ENCODE data around the gene TXNDC11. TPM values are rescaled to one million over a fixed set of nuclear protein-coding genes. Genes with fewer than 3 reads are reported as not detected.

The TXNDC11 gene
- total and polyA plus RNA-seq, 2 donors (not counting 3 experiments of a cell fraction or from before 2014, with no cell fraction given), result 42.5 to 66.0 TPM

DNA sequence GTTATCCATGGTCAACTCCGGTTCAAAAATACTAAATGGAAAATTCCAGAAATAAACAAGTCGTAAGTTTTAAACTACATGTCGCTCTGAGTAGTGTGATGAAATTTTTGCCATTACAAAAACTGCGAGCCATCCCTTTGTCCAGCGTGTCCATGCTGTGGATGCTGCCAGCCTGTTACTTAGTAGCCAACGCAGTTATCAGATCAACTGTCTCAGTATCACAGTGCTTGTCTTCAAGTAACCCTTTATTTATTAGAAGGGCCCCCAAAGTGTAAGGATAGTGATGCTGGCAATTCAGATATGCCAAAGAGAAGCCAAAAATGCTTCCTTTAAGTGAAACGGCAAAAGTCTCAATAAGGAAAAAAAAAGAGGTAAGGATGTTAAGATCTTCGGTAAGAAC lies 50.5 kb downstream of the TXNDC11 start:
- no peak overlapping the region for H3K27ac ChIP-seq (ENCODE audit: insufficient read depth, low read depth, low read length)
- no peak overlapping the region for H3K4me2 ChIP-seq (ENCODE audit: insufficient read depth, low read length)
- FAIRE-seq (no peak), DNase-seq (ENCODE audit: low read depth, low spot score) (no peak)
- no peak overlapping the region for H3K4me3 ChIP-seq (replicated peaks in 1 of 3; ENCODE audit: insufficient read depth in 1 of 3, low read depth in 1 of 3, low read length in 3 of 3)
- H3K9ac ChIP-seq (replicated peaks; ENCODE audit: extremely low read depth, insufficient read depth, low read length), result no peak overlapping the region
- no peak overlapping the region for H2AFZ ChIP-seq (ENCODE audit: low read depth, low read length)
- H3K9me1 ChIP-seq (replicated peaks; ENCODE audit: control insufficient read depth, extremely low read depth, insufficient read depth, low read length), result no peaks in the 10 kb centered on the region
- peaks cover 4% of the 10 kb centered on the region for H3K79me2 ChIP-seq (ENCODE audit: control insufficient read depth, insufficient read depth, low read length)
- ChIA-PET CTCF (interaction anchor here (3.2 kb wide), 1 partner anchor 22 kb away, joined by 16 read pairs; no protein-coding TSS in a partner anchor), POLR2A (no interaction called here)
- no peaks in the 10 kb centered on the region for H4K20me1 ChIP-seq (replicated peaks; ENCODE audit: control insufficient read depth, extremely low read depth, insufficient read depth, low read length)
- TF ChIP-seq, protein P1, sequence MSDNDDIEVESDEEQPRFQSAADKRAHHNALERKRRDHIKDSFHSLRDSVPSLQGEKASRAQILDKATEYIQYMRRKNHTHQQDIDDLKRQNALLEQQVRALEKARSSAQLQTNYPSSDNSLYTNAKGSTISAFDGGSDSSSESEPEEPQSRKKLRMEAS (IDR thresholded peaks at IDR 0.05; ENCODE audit: insufficient read depth, insufficient read length), result no peak
- TF ChIP-seq POLR2A (IDR thresholded peaks at IDR 0.05; ENCODE audit: low read depth, low read length), result no peak
- no peak for TF ChIP-seq EZH2 (IDR thresholded peaks at IDR 0.05; ENCODE audit: borderline replicate concordance, low read depth, low read length, severe bottlenecking)
- TF ChIP-seq POLR2AphosphoS5 (IDR thresholded peaks at IDR 0.05; ENCODE audit: insufficient read depth, low read depth, low read length), result no peak
- TF ChIP-seq MYC (IDR thresholded peaks at IDR 0.05; ENCODE audit: low read depth, low read length), result no peak
- intact Hi-C loops (cut with micrococcal nuclease) (no loop called here), dilution Hi-C loops (cut with MboI; ENCODE audit: extremely low pct_ligation_motif_present, low sequenced_read_pairs) (no loop called here)
- H3K4me1 ChIP-seq (ENCODE audit: control insufficient read depth, extremely low read depth, insufficient read depth, low read length), result no peaks in the 10 kb centered on the region
- no peaks in the 10 kb centered on the region for H3K9me3 ChIP-seq (replicated peaks; ENCODE audit: control insufficient read depth, insufficient read depth, low read length)
- H3K27me3 ChIP-seq (ENCODE audit: control insufficient read depth in 2 of 2, insufficient read depth in 2 of 2, low read length in 2 of 2), result no peaks in the 10 kb centered on the region
- BruUV-seq (replicated peaks), result no TSS peak
- H3K36me3 ChIP-seq (ENCODE audit: control insufficient read depth in 2 of 2, extremely low read depth in 1 of 2, insufficient read depth in 2 of 2, low read length in 2 of 2), result peaks cover 26 to 36% of the 10 kb centered on the region in 2 experiments

DNA sequence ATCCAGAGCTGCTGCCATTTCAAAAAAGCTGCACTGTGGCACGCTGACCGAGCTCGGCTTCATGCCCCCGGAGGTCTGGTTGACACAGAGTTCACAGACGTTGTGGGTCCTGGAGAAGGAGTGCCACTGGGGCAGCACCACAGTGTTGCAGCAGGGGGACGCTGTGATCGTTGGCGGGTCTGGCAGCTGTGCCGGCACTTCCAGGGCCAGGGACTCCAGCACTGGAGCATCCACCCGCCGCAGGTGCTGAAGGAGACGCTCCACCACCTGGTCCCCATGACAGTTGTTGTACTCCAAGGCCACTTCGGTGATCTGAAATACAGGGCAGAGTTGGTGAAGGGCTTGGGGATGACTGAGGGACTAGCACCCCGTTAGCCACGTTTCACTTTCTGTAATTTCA lies 50.9 kb downstream of the TXNDC11 start:
- H3K9me3 ChIP-seq (replicated peaks; ENCODE audit: control insufficient read depth, insufficient read depth, low read length), result no peaks in the 10 kb centered on the region
- H3K27ac ChIP-seq (ENCODE audit: insufficient read depth, low read depth, low read length), result no peak overlapping the region
- H3K27me3 ChIP-seq (ENCODE audit: control insufficient read depth in 2 of 2, insufficient read depth in 2 of 2, low read length in 2 of 2), result no peaks in the 10 kb centered on the region
- H3K9ac ChIP-seq (replicated peaks; ENCODE audit: extremely low read depth, insufficient read depth, low read length), result no peak overlapping the region
- intact Hi-C loops (cut with micrococcal nuclease), result no loop called here
- H3K4me1 ChIP-seq (ENCODE audit: control insufficient read depth, extremely low read depth, insufficient read depth, low read length), result no peaks in the 10 kb centered on the region
- H3K36me3 ChIP-seq (ENCODE audit: control insufficient read depth in 2 of 2, extremely low read depth in 1 of 2, insufficient read depth in 2 of 2, low read length in 2 of 2), result peaks cover 22 to 35% of the 10 kb centered on the region in 2 experiments
- no peaks in the 10 kb centered on the region for H3K9me1 ChIP-seq (replicated peaks; ENCODE audit: control insufficient read depth, extremely low read depth, insufficient read depth, low read length)
- TF ChIP-seq JUN (IDR thresholded peaks at IDR 0.05; ENCODE audit: borderline replicate concordance, insufficient read depth, insufficient read length, low read depth) (no peak), MYC (IDR thresholded peaks at IDR 0.05; ENCODE audit: low read depth, low read length) (no peak), POLR2AphosphoS5 (IDR thresholded peaks at IDR 0.05; ENCODE audit: insufficient read depth, low read depth, low read length) (no peak), FOS (IDR thresholded peaks at IDR 0.05; ENCODE audit: borderline replicate concordance, insufficient read depth, low read length) (no peak), POLR2A (IDR thresholded peaks at IDR 0.05; ENCODE audit: low read depth, low read length) (no peak), GATA2 (IDR thresholded peaks at IDR 0.05; ENCODE audit: insufficient read depth, insufficient read length, low read depth, low read length) (no peak), EZH2 (IDR thresholded peaks at IDR 0.05; ENCODE audit: borderline replicate concordance, low read depth, low read length, severe bottlenecking) (no peak)
- TF ChIP-seq, protein P2, sequence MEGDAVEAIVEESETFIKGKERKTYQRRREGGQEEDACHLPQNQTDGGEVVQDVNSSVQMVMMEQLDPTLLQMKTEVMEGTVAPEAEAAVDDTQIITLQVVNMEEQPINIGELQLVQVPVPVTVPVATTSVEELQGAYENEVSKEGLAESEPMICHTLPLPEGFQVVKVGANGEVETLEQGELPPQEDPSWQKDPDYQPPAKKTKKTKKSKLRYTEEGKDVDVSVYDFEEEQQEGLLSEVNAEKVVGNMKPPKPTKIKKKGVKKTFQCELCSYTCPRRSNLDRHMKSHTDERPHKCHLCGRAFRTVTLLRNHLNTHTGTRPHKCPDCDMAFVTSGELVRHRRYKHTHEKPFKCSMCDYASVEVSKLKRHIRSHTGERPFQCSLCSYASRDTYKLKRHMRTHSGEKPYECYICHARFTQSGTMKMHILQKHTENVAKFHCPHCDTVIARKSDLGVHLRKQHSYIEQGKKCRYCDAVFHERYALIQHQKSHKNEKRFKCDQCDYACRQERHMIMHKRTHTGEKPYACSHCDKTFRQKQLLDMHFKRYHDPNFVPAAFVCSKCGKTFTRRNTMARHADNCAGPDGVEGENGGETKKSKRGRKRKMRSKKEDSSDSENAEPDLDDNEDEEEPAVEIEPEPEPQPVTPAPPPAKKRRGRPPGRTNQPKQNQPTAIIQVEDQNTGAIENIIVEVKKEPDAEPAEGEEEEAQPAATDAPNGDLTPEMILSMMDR (IDR thresholded peaks at IDR 0.05; ENCODE audit: extremely low read depth in 1 of 2, insufficient read depth in 1 of 2, low read depth in 1 of 2, low read length in 2 of 2), result no peak
- TF ChIP-seq, protein P1 (IDR thresholded peaks at IDR 0.05; ENCODE audit: insufficient read depth, insufficient read length), result no peak
- H3K4me3 ChIP-seq (replicated peaks in 1 of 3; ENCODE audit: insufficient read depth in 1 of 3, low read depth in 1 of 3, low read length in 3 of 3), result no peak overlapping the region
- CTCF ChIA-PET, result interaction anchor here (0.9 to 3.2 kb wide), 3 partner anchors 14 to 160 kb away, joined by 3 to 16 read pairs (median 6); no protein-coding TSS in a partner anchor
- POLR2A ChIA-PET, result no interaction called here
- no peak overlapping the region for H3K4me2 ChIP-seq (ENCODE audit: insufficient read depth, low read length)
- H2AFZ ChIP-seq (ENCODE audit: low read depth, low read length), result no peak overlapping the region
- FAIRE-seq (no peak), DNase-seq (ENCODE audit: low read depth, low spot score) (no peak)
- dilution Hi-C loops (cut with MboI; ENCODE audit: extremely low pct_ligation_motif_present, low sequenced_read_pairs), result no loop called here
- H3K79me2 ChIP-seq (ENCODE audit: control insufficient read depth, insufficient read depth, low read length), result peaks cover 4% of the 10 kb centered on the region
- H4K20me1 ChIP-seq (replicated peaks; ENCODE audit: control insufficient read depth, extremely low read depth, insufficient read depth, low read length), result no peaks in the 10 kb centered on the region
- BruUV-seq (replicated peaks), result no TSS peak

All from endothelial cell of umbilical vein (primary cell).